Natural killer cell (primary cell): ENCODE data around the gene AQP6. TPM values are rescaled to one million over a fixed set of nuclear protein-coding genes. Genes with fewer than 3 reads are reported as not detected.

Source experiments
- ATAC-seq, 3 donors: fragments of 150-1000 bp in 2 of 3; fragments of 200-7000 bp in 1 of 3; cut with Tn5 transposase; 1 replicate in 1 of 3; 2 replicates in 2 of 3; pipeline ENCODE4 v1.10.0; 2021; ENCODE audit warnings: mild to moderate bottlenecking in 2 of 3, moderate library complexity in 2 of 3
- DNase-seq, 2 donors: peaks; one replicate each; pipeline versions ENCODE4 v3.0.0 to v3.0.0-alpha.2; 2013 to 2021; ENCODE audit warnings: mixed read lengths in 1 of 2
- H3K27ac ChIP-seq: one replicate; pipeline ENCODE4 v1.5.1; 2013; ENCODE audit warnings: mild to moderate bottlenecking, low read length
- H3K27me3 ChIP-seq: one replicate; pipeline ENCODE4 v1.6.1; 2013; ENCODE audit warnings: low read length; ENCODE audit not compliant: control insufficient read depth, insufficient read depth
- H3K36me3 ChIP-seq: one replicate; pipeline ENCODE4 v1.6.1; 2013; ENCODE audit warnings: low read length; ENCODE audit not compliant: control insufficient read depth, insufficient read depth
- H3K4me1 ChIP-seq: one replicate; pipeline ENCODE4 v1.6.1; 2013; ENCODE audit warnings: low read length; ENCODE audit not compliant: control insufficient read depth, insufficient read depth
- H3K4me3 ChIP-seq: one replicate; pipeline ENCODE4 v1.5.1; 2013; ENCODE audit warnings: low read length
- H3K9me3 ChIP-seq: one replicate; pipeline ENCODE4 v1.6.1; 2013; ENCODE audit warnings: low read length; ENCODE audit not compliant: control insufficient read depth, insufficient read depth
- H3K27ac Mint-ChIP-seq, 2 donors: one replicate each; pipeline ENCODE4 v1.8.0; 2022; ENCODE audit warnings: mild to moderate bottlenecking in 2 of 2, mixed read lengths in 2 of 2, moderate library complexity in 1 of 2
- H3K27me3 Mint-ChIP-seq, 2 donors: one replicate each; pipeline ENCODE4 v1.8.0; 2022; ENCODE audit warnings: low read depth in 2 of 2, mixed read lengths in 2 of 2
- H3K36me3 Mint-ChIP-seq: one replicate; pipeline ENCODE4 v1.8.0; 2022; ENCODE audit warnings: mixed read lengths
- H3K4me1 Mint-ChIP-seq, 2 donors: one replicate each; pipeline ENCODE4 v1.8.0; 2022; ENCODE audit warnings: mixed read lengths in 2 of 2
- H3K4me3 Mint-ChIP-seq: one replicate; pipeline ENCODE4 v1.8.0; 2022; ENCODE audit warnings: mild to moderate bottlenecking, moderate library complexity, mixed read lengths
- H3K9me3 Mint-ChIP-seq, 2 donors: one replicate each; pipeline ENCODE4 v1.8.0; 2022; ENCODE audit warnings: mixed read lengths in 2 of 2
- WGBS: methylation state at CpG from one replicate; pipeline ENCODE4 v1.1.7; 2013; ENCODE audit warnings: missing lambda C conversion rate; ENCODE audit not compliant: insufficient coverage; 5-methylcytosine and 5-hydroxymethylcytosine counted together
- intact Hi-C: fragments of 100-400 bp; cut with micrococcal nuclease; formaldehyde crosslinking; loops from one replicate; pipeline ENCODE4 v1.14.2; 2022
- total RNA-seq, 4 donors: library from RNA; stranded (reverse); fragments of 120-200 nt in 1 of 4; gene quantifications; one replicate each; pipeline versions ENCODE4 v1.2.3 to v1.2.4, GENCODE V29; 2013 to 2022
- TF ChIP-seq, protein P1 (sequence below): fragments of 200-600 bp; IDR thresholded peaks from one replicate; pipeline ENCODE4 v1.8.0; 2022; ENCODE audit warnings: antibody characterized with exemption

AQP6 gene
- total RNA-seq, 3 donors from 2014 or later (not counting 1 experiment from before 2014, with no cell fraction given), result not detected

DNA sequence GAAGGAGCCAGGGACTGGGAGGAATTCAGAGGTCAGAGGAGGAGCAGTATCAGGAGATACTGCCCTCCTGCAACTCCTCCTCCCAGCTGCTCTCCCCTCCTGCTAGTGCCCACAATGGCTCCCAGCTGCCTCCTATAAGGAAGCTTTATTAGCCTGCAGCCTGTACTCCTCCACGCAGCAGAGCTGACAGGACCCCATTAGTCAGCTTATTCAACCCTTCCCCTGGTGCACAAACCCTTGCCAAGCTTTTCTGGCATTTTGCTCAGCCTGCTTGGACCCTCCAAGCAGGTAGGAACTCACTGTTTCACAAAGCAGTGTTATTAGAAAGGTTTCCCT is 29.2 kb upstream of the AQP6 start:
- H3K36me3 Mint-ChIP-seq, result no peaks in the 10 kb centered on the region
- no peaks in the 10 kb centered on the region for H3K9me3 Mint-ChIP-seq
- Histone ChIP-seq H3K4me3 (no peak overlapping the region), H3K27ac (no peak overlapping the region), H3K4me1 (peaks cover 7% of the 10 kb centered on the region), H3K36me3 (no peaks in the 10 kb centered on the region), H3K9me3 (no peaks in the 10 kb centered on the region), H3K27me3 (no peaks in the 10 kb centered on the region)
- TF ChIP-seq, protein P1, sequence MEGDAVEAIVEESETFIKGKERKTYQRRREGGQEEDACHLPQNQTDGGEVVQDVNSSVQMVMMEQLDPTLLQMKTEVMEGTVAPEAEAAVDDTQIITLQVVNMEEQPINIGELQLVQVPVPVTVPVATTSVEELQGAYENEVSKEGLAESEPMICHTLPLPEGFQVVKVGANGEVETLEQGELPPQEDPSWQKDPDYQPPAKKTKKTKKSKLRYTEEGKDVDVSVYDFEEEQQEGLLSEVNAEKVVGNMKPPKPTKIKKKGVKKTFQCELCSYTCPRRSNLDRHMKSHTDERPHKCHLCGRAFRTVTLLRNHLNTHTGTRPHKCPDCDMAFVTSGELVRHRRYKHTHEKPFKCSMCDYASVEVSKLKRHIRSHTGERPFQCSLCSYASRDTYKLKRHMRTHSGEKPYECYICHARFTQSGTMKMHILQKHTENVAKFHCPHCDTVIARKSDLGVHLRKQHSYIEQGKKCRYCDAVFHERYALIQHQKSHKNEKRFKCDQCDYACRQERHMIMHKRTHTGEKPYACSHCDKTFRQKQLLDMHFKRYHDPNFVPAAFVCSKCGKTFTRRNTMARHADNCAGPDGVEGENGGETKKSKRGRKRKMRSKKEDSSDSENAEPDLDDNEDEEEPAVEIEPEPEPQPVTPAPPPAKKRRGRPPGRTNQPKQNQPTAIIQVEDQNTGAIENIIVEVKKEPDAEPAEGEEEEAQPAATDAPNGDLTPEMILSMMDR, result no peak
- peaks cover 14 to 23% of the 10 kb centered on the region in 2 donors for H3K4me1 Mint-ChIP-seq
- intact Hi-C loops, result no loop called here
- no peak for ATAC-seq
- no peak overlapping the region for H3K4me3 Mint-ChIP-seq
- DNase-seq, result no peak
- no peak overlapping the region for H3K27ac Mint-ChIP-seq
- peaks cover 10 to 15% of the 10 kb centered on the region in 2 donors for H3K27me3 Mint-ChIP-seq
- 96% methylated on average over 1 of the region's 1 CpG for WGBS

DNA sequence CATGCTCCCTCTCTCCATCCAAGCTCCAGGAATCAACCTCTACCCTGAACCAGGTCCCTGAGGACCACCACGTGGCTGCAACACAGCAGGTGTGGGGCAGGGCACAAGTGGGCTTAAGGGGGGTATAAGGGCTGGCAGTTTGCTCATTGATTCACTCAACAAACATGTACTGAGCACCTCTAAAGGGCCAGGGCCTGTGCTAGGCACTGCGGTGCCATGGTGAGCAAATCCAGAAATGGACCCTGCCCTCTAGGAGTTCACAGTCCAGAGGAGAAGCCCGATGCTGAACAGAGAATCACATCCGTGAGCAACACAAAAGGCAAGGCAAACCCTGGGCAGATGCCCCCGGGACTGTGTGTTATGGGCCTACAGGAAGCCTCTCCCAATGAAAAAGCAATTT is 28.7 kb upstream of the AQP6 start:
- Histone ChIP-seq H3K27me3 (no peaks in the 10 kb centered on the region), H3K4me3 (no peak overlapping the region), H3K4me1 (peaks cover 7% of the 10 kb centered on the region), H3K36me3 (no peaks in the 10 kb centered on the region), H3K27ac (no peak overlapping the region), H3K9me3 (no peaks in the 10 kb centered on the region)
- H3K27me3 Mint-ChIP-seq, result peaks cover 12 to 15% of the 10 kb centered on the region in 2 donors
- DNase-seq (no peak), ATAC-seq (no peak)
- peaks cover 14 to 23% of the 10 kb centered on the region in 2 donors for H3K4me1 Mint-ChIP-seq
- 93% methylated on average over 5 of the region's 5 CpGs for WGBS
- H3K9me3 Mint-ChIP-seq, result no peaks in the 10 kb centered on the region
- H3K4me3 Mint-ChIP-seq, result no peak overlapping the region
- TF ChIP-seq, protein P1, result no peak
- intact Hi-C loops, result no loop called here
- H3K36me3 Mint-ChIP-seq, result no peaks in the 10 kb centered on the region
- H3K27ac Mint-ChIP-seq, result no peak overlapping the region

DNA sequence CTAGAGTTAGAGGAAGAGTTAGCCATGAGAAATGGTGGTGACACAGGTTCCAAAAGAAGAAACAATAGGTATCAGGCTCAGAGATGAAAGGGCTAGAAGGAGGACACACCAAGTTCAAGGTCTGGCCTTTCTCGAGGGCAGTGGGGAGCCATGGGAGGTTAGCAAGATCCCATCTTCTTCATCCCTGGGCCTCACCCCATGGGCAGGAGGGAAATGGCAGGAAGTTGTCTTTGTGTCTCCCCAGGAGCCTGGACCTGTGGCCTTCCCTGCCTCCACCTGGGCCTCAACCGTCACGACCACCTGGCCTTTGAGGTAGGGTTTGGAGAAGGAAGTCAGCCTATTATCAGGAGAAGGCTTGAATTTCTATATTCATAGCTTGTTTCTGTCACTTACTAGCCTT is 28.0 kb upstream of the AQP6 start:
- Histone ChIP-seq H3K27ac (no peak overlapping the region), H3K36me3 (no peaks in the 10 kb centered on the region), H3K4me3 (no peak overlapping the region), H3K27me3 (no peaks in the 10 kb centered on the region), H3K9me3 (no peaks in the 10 kb centered on the region), H3K4me1 (peaks cover 7% of the 10 kb centered on the region)
- WGBS, result 91% methylated on average over 3 of the region's 3 CpGs
- ATAC-seq (no peak), DNase-seq (no peak)
- Mint-ChIP-seq H3K36me3 (no peaks in the 10 kb centered on the region), H3K27ac (peak overlapping the region in 1 of 2 donors; percentile 86), H3K27me3 (peaks cover 12 to 15% of the 10 kb centered on the region in 2 donors), H3K9me3 (no peaks in the 10 kb centered on the region), H3K4me3 (no peak overlapping the region), H3K4me1 (peaks cover 14 to 23% of the 10 kb centered on the region in 2 donors)
- intact Hi-C loops, result no loop called here
- TF ChIP-seq, protein P1, result no peak

DNA sequence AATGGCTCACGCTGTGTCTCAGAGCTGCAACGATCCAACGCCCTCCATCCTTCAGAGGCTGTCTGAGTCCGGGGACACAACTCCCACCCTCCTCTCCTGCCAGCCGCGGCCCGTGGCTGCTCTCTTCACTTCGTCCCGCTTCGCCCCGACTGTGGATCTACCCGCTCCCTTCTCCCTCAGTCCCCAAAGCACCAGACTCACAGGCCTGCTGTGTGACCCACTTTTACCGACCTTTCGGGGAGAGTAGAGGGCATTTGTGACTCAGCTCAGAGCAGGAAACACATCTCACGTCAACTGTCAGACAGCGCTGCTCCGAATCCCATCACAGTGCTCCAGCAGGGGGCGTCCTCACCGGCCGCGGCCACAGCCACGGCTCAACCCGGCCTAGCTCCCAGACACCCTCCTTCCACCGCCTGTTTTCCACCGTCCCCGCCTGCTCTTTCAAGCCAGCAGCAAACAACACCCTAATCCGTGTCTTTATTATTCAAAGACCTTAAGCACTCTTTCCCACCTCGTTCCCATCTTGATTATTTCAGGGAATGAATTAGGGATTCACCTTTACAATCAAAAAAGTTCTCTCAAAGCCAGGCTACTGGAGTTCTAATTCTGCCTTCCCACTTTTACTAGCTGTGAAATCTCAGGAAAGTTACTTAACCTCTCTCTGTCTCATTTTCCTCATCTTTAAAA is 27.2 kb upstream of the AQP6 start:
- Mint-ChIP-seq H3K4me3 (peak overlapping the region; percentile 78), H3K4me1 (peaks cover 14 to 23% of the 10 kb centered on the region in 2 donors), H3K36me3 (no peaks in the 10 kb centered on the region), H3K27me3 (peaks cover 15 to 16% of the 10 kb centered on the region in 2 donors), H3K27ac (peak overlapping the region in 1 of 2 donors; percentile 86), H3K9me3 (no peaks in the 10 kb centered on the region)
- Histone ChIP-seq H3K4me1 (peaks cover 7% of the 10 kb centered on the region), H3K4me3 (no peak overlapping the region), H3K27ac (peak overlapping the region; percentile 37), H3K36me3 (no peaks in the 10 kb centered on the region), H3K9me3 (no peaks in the 10 kb centered on the region), H3K27me3 (no peaks in the 10 kb centered on the region)
- DNase-seq (peak; percentile 72 to 89), ATAC-seq (peak; percentile 95 to 99 (median 98))
- intact Hi-C loops, result no loop called here
- 9% methylated on average over 28 of the region's 28 CpGs for WGBS
- TF ChIP-seq, protein P1, result peak; percentile 80
